Adipocyte (in vitro differentiated cells): Measurements from ENCODE around the gene OR52A5.

ENCODE experiments used
- DNase-seq: peaks from one replicate; pipeline ENCODE4 v3.0.0-alpha.2; 2015; ENCODE audit warnings: low read depth
- H3K27me3 ChIP-seq: replicated peaks from 2 replicates; pipeline ENCODE4 v1.7.0; 2013; ENCODE audit warnings: mild to moderate bottlenecking, low read length, moderate library complexity; ENCODE audit not compliant: control insufficient read depth, insufficient read depth
- H3K36me3 ChIP-seq: 2 replicates; pipeline ENCODE4 v1.7.0; 2013; ENCODE audit warnings: low read length, mild to moderate bottlenecking, moderate library complexity; ENCODE audit not compliant: control insufficient read depth, insufficient read depth, severe bottlenecking
- H3K4me1 ChIP-seq: 2 replicates; pipeline ENCODE4 v1.7.0; 2013; ENCODE audit warnings: mild to moderate bottlenecking, low read length, moderate library complexity; ENCODE audit not compliant: control insufficient read depth, insufficient read depth
- H3K4me3 ChIP-seq: 2 replicates; pipeline ENCODE4 v1.7.0; 2013; ENCODE audit warnings: mild to moderate bottlenecking, low read length, moderate library complexity
- H3K9ac ChIP-seq: 2 replicates; pipeline ENCODE4 v1.7.0; 2013; ENCODE audit warnings: mild to moderate bottlenecking, low read length, moderate library complexity
- H3K9me3 ChIP-seq: 2 replicates; pipeline ENCODE4 v1.7.0; 2013; ENCODE audit warnings: mild to moderate bottlenecking, low read length, moderate library complexity; ENCODE audit not compliant: control insufficient read depth

The OR52A5 gene

GRCh38 chr11:5107285-5107684, 30.9 kb downstream of the OR52A5 start:
- DNase-seq, result no peak
- H3K36me3 ChIP-seq, result no peaks in the 10 kb centered on the region
- no peaks in the 10 kb centered on the region for H3K9me3 ChIP-seq
- no peak overlapping the region for H3K4me3 ChIP-seq
- H3K27me3 ChIP-seq, result peaks cover 3% of the 10 kb centered on the region
- H3K9ac ChIP-seq, result no peak overlapping the region
- H3K4me1 ChIP-seq, result no peaks in the 10 kb centered on the region

DNA sequence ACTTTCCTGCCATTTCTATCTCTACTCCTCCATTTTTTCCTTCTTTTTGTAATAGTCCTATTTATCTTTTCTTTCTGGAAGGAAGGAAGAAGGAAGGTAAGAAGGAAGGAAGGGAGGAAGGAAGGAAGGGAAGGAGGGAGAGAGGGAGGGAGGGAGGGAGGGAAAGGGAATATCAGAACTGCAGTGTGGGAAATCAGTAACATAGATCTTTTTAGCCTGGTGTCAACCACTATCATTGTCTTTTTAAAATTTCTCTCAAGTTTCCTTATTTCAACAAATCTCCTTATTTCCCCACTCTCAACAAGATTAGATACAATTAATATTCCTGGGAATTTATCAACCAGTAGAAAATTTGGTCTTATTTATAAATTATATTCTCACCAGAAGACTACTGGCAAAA, 35.1 kb downstream of the OR52A5 start:
- Histone ChIP-seq H3K36me3 (no peaks in the 10 kb centered on the region), H3K9ac (no peak overlapping the region), H3K27me3 (peaks cover 3% of the 10 kb centered on the region), H3K4me3 (no peak overlapping the region), H3K9me3 (no peaks in the 10 kb centered on the region), H3K4me1 (no peaks in the 10 kb centered on the region)
- DNase-seq, result no peak

GRCh38 chr11:5102246-5102645, 35.9 kb downstream of the OR52A5 start:
- no peak for DNase-seq
- no peaks in the 10 kb centered on the region for H3K4me1 ChIP-seq

DNA sequence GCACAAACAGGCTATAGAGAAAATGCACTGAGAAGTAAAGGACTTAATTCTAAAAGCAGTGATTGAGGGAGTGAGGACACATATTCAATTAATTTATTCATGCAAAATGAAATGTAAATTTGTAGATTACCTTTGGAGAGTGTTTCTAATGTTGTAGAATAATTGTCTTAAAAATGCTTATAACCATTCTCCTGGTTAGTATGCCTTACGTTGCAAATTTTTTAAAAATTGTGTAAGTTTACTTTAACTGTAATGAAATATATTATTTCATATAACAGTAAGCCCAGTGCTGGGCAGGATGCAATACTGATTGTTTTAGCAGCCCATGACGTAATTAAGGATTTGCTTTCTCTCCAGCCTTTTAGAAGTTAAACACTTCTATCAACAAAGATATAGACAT, 42.1 kb downstream of the OR52A5 start:
- DNase-seq, result no peak
- Histone ChIP-seq H3K36me3 (no peaks in the 10 kb centered on the region), H3K27me3 (no peaks in the 10 kb centered on the region), H3K4me1 (no peaks in the 10 kb centered on the region), H3K9ac (no peak overlapping the region), H3K4me3 (no peak overlapping the region), H3K9me3 (no peaks in the 10 kb centered on the region)

More at GRCh38 chr11:5102246-5102645, 35.9 kb downstream of the OR52A5 start:
- H3K4me3 ChIP-seq, result no peak overlapping the region
- peaks cover 3% of the 10 kb centered on the region for H3K27me3 ChIP-seq
- no peaks in the 10 kb centered on the region for H3K36me3 ChIP-seq
- H3K9ac ChIP-seq, result no peak overlapping the region
- no peaks in the 10 kb centered on the region for H3K9me3 ChIP-seq

DNA sequence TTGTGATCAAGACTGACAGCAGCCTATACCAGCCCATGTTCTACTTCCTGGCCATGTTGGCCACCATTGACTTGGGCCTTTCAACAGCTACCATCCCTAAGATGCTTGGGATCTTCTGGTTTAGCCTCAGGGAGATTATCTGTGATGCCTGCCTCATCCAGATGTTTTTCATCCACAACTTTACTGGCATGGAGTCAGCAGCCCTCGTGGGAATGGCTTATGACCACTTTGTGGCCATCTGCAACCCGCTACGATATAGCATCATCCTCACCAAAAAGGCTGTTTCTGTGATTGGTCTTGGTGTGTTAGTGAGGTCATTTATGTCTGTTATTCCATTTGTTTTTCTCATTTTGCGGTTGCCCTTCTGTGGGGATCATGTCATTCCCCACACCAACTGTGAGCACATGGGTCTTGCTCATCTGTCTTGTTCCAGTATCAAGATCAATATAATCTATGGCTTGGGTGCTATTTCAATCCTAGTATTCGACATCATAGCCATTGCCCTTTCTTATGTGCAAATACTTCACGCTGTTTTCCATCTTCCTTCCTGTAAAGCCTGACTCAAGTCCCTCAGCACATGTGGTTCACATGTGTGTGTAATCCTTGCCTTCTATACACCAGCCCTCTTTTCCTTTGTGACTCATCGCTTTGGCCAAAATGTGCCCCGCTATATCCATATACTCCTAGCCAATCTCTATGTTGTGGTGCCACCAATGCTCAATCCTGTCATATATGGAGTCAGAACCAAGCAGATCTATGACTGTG, 45.2 kb downstream of the OR52A5 start:
- DNase-seq, result no peak
- no peak overlapping the region for H3K9ac ChIP-seq
- no peaks in the 10 kb centered on the region for H3K27me3 ChIP-seq
- H3K9me3 ChIP-seq, result no peaks in the 10 kb centered on the region
- H3K4me1 ChIP-seq, result no peaks in the 10 kb centered on the region
- H3K36me3 ChIP-seq, result no peaks in the 10 kb centered on the region
- no peak overlapping the region for H3K4me3 ChIP-seq

DNA sequence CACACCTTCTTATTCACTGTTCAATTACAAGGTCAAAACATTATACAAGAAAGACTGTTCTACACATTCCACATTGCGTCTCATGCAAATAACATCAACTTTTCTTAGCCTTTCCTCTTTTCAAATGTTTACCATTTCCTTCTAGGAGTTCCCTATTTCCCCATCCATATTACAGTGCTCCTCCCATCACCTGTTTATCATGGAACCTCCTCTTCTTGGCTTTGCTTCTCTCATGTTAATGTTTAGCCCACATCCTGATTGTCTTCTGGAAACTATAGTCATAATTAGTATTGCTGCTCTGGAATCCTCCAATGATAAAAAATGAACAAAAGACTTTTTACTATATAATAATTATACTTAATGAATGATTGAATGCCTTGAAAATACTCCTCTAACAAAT, 47.5 kb downstream of the OR52A5 start:
- Histone ChIP-seq H3K9ac (no peak overlapping the region), H3K27me3 (no peaks in the 10 kb centered on the region), H3K4me1 (no peaks in the 10 kb centered on the region), H3K36me3 (no peaks in the 10 kb centered on the region), H3K9me3 (no peaks in the 10 kb centered on the region), H3K4me3 (no peak overlapping the region)
- DNase-seq, result no peak

- DNase-seq, result no peak
- H3K27me3 ChIP-seq, result no peaks in the 10 kb centered on the region
- no peaks in the 10 kb centered on the region for H3K36me3 ChIP-seq
- no peak overlapping the region for H3K4me3 ChIP-seq
- H3K9ac ChIP-seq, result no peak overlapping the region
- no peaks in the 10 kb centered on the region for H3K4me1 ChIP-seq
- no peaks in the 10 kb centered on the region for H3K9me3 ChIP-seq
These were observed 49.6 kb downstream of the OR52A5 start for GRCh38 chr11:5088556-5088955.

DNA sequence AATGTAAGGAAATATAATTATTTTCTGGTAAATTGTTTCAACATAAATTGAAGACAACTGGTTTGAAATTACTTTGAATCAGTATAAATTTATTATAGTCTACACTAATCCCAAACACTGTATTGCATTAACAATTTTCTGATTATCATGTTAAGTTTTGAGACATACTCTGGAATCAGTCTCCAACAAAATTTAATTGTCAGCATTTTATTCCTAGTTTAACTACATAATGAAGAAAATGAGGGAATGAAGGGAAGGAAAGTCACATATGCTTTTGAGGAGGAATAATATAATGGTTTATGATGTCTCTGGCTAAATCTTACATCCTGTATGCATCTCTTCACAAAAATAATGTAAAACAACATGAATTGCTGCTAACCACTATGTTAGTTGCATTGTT, 54.6 kb downstream of the OR52A5 start:
- Histone ChIP-seq H3K4me1 (no peaks in the 10 kb centered on the region), H3K4me3 (no peak overlapping the region), H3K9me3 (no peaks in the 10 kb centered on the region), H3K36me3 (no peaks in the 10 kb centered on the region), H3K27me3 (no peaks in the 10 kb centered on the region), H3K9ac (no peak overlapping the region)
- no peak for DNase-seq

GRCh38 chr11:5081405-5081804, 56.8 kb downstream of the OR52A5 start:
- DNase-seq, result no peak
- Histone ChIP-seq H3K4me1 (no peaks in the 10 kb centered on the region), H3K36me3 (no peaks in the 10 kb centered on the region), H3K27me3 (no peaks in the 10 kb centered on the region), H3K4me3 (no peak overlapping the region), H3K9me3 (no peaks in the 10 kb centered on the region), H3K9ac (no peak overlapping the region)
